Neural crest cell (in vitro differentiated cells): ENCODE results near the gene NOS1AP. TPM values are rescaled to one million over a fixed set of nuclear protein-coding genes. Genes with fewer than 3 reads are reported as not detected.

Experiments used
- DNase-seq: peaks from one replicate; pipeline ENCODE4 v3.0.0; 2021; ENCODE audit warnings: low read depth, mixed read lengths, low spot score
- H3K27ac Mint-ChIP-seq: one replicate; pipeline ENCODE4 v1.8.0; 2021; ENCODE audit warnings: mild to moderate bottlenecking, mixed read lengths; ENCODE audit not compliant: unreplicated experiment
- H3K27me3 Mint-ChIP-seq: 2 replicates; pipeline ENCODE4 v1.8.0; 2021; ENCODE audit warnings: low read depth, mild to moderate bottlenecking, mixed read lengths
- H3K36me3 Mint-ChIP-seq: 2 replicates; pipeline ENCODE4 v1.8.0; 2021; ENCODE audit warnings: low read depth, mild to moderate bottlenecking, mixed read lengths
- H3K4me1 Mint-ChIP-seq: 2 replicates; pipeline ENCODE4 v1.8.0; 2021; ENCODE audit warnings: mixed read lengths
- H3K4me3 Mint-ChIP-seq: one replicate; pipeline ENCODE4 v1.8.0; 2021; ENCODE audit warnings: mild to moderate bottlenecking, mixed read lengths
- H3K9me3 Mint-ChIP-seq: 2 replicates; pipeline ENCODE4 v1.8.0; 2021; ENCODE audit warnings: mixed read lengths
- CTCF ChIP-seq: fragments of 200-600 bp; sonication (generic); conservative IDR thresholded peaks from 2 replicates; pipeline ENCODE4 v1.5.0; 2021; ENCODE audit warnings: antibody characterized with exemption, mild to moderate bottlenecking
- total RNA-seq: library from RNA; stranded (reverse); gene quantifications from 2 replicates; pipeline ENCODE4 v1.2.1, GENCODE V29; 2021

NOS1AP gene
- total RNA-seq, 1 donor from 2014 or later, result 7.0 TPM

GRCh38 chr1:162158624-162159271 is 89.3 kb downstream of the NOS1AP start:
- TF ChIP-seq CTCF, result no peak
- Mint-ChIP-seq H3K27ac (no peak overlapping the region), H3K4me1 (peaks cover 10% of the 10 kb centered on the region), H3K9me3 (no peaks in the 10 kb centered on the region), H3K4me3 (no peak overlapping the region), H3K36me3 (peaks cover 2% of the 10 kb centered on the region), H3K27me3 (no peaks in the 10 kb centered on the region)
- DNase-seq, result no peak

- Mint-ChIP-seq H3K36me3 (peaks cover 2% of the 10 kb centered on the region), H3K27me3 (no peaks in the 10 kb centered on the region), H3K9me3 (no peaks in the 10 kb centered on the region), H3K27ac (no peak overlapping the region), H3K4me1 (peaks cover 11% of the 10 kb centered on the region), H3K4me3 (no peak overlapping the region)
- TF ChIP-seq CTCF, result no peak
- no peak for DNase-seq
Observed at GRCh38 chr1:162159515-162159914, 90.0 kb downstream of the NOS1AP start.

GRCh38 chr1:162161916-162162550 is 92.5 kb downstream of the NOS1AP start:
- no peak for TF ChIP-seq CTCF
- H3K36me3 Mint-ChIP-seq, result peaks cover 2% of the 10 kb centered on the region
- H3K4me3 Mint-ChIP-seq, result no peak overlapping the region
- H3K4me1 Mint-ChIP-seq, result peaks cover 23% of the 10 kb centered on the region
- H3K27me3 Mint-ChIP-seq, result no peaks in the 10 kb centered on the region
- DNase-seq, result no peak
- H3K27ac Mint-ChIP-seq, result no peak overlapping the region
- H3K9me3 Mint-ChIP-seq, result no peaks in the 10 kb centered on the region

- DNase-seq, result no peak
- peaks cover 2% of the 10 kb centered on the region for H3K36me3 Mint-ChIP-seq
- H3K4me1 Mint-ChIP-seq, result peaks cover 54% of the 10 kb centered on the region
- TF ChIP-seq CTCF, result no peak
- H3K4me3 Mint-ChIP-seq, result no peak overlapping the region
- H3K27ac Mint-ChIP-seq, result no peak overlapping the region
- no peaks in the 10 kb centered on the region for H3K9me3 Mint-ChIP-seq
- no peaks in the 10 kb centered on the region for H3K27me3 Mint-ChIP-seq
Observed at GRCh38 chr1:162165528-162165927, 96.0 kb downstream of the NOS1AP start.

- H3K4me3 Mint-ChIP-seq, result no peak overlapping the region
- no peaks in the 10 kb centered on the region for H3K36me3 Mint-ChIP-seq
- no peaks in the 10 kb centered on the region for H3K9me3 Mint-ChIP-seq
- DNase-seq, result no peak
- peak overlapping the region; percentile 51 for H3K27ac Mint-ChIP-seq
- peaks cover 58% of the 10 kb centered on the region for H3K4me1 Mint-ChIP-seq
- no peak for TF ChIP-seq CTCF
- no peaks in the 10 kb centered on the region for H3K27me3 Mint-ChIP-seq
Observed at GRCh38 chr1:162166917-162167615, 97.6 kb downstream of the NOS1AP start.
